ENCODE data around the gene KCTD16. TPM values are rescaled to one million over a fixed set of nuclear protein-coding genes. Genes with fewer than 3 reads are reported as not detected.

Gene KCTD16
- total RNA-seq, 1 experiment from 2014 or later = 0.29 TPM

GRCh38 chr5:144385597-144385996 lies 214.9 kb downstream of the KCTD16 start:
- POLR2A ChIA-PET = no interaction called here

DNA sequence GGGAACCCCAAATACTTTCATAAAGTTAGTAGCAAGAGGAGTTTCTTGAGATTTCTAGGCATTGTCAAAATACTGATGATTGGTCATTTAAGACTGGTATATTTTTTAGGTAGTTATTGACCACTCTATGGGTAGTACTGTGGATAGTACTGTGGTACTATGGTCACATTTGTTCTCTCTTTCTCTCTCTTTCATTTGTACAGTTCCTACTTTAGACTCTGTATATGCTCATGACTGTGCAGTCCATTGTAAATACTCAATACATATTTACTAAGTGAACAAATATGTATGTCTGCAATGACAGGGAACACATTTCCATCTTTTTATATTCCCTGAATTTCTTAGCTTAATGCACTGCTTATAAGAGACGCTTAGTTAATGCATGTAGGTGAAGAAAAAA lies 215.6 kb downstream of the KCTD16 start:
- Histone ChIP-seq H3K36me3 (ENCODE audit: control insufficient read depth, insufficient read depth, low read length) (no peaks in the 10 kb centered on the region), H3K4me3 (ENCODE audit: low read depth, low read length) (no peak overlapping the region), H3K9me3 (no peaks in the 10 kb centered on the region), H3K4me1 (no peaks in the 10 kb centered on the region), H3K27me3 (replicated peaks; ENCODE audit: control insufficient read depth, insufficient read depth, low read length) (no peaks in the 10 kb centered on the region)
- H3K27ac Mint-ChIP-seq (ENCODE audit: unreplicated experiment) = no peak overlapping the region
- POLR2A ChIA-PET = no interaction called here
- no peaks in the 10 kb centered on the region for H3K36me3 Mint-ChIP-seq (ENCODE audit: insufficient read depth, unreplicated experiment)
- no peaks in the 10 kb centered on the region for H3K27me3 Mint-ChIP-seq (ENCODE audit: insufficient read depth, unreplicated experiment)
- CTCF ChIA-PET = interaction anchor here (0.8 kb wide), 1 partner anchor 183 kb away, joined by 3 read pairs; no protein-coding TSS in a partner anchor
- H3K4me3 Mint-ChIP-seq (ENCODE audit: unreplicated experiment) = no peak overlapping the region
- no peak for DNase-seq
- no peak for TF ChIP-seq CTCF (IDR thresholded peaks at IDR 0.05; ENCODE audit: insufficient read depth in 1 of 2, low read depth in 1 of 2, low read length in 1 of 2, severe bottlenecking in 1 of 2, unreplicated experiment in 1 of 2)
- intact Hi-C loops (cut with micrococcal nuclease; ENCODE audit: unreplicated experiment) = no loop called here
- H3K4me1 Mint-ChIP-seq (ENCODE audit: low read depth, unreplicated experiment) = no peaks in the 10 kb centered on the region
- BruUV-seq (replicated peaks) = no TSS peak
- H3K9me3 Mint-ChIP-seq (ENCODE audit: unreplicated experiment) = peaks cover 11% of the 10 kb centered on the region

More at GRCh38 chr5:144385597-144385996, 214.9 kb downstream of the KCTD16 start:
- no peaks in the 10 kb centered on the region for H3K36me3 ChIP-seq (ENCODE audit: control insufficient read depth, insufficient read depth, low read length)
- H3K9me3 Mint-ChIP-seq (ENCODE audit: unreplicated experiment) = peaks cover 18% of the 10 kb centered on the region
- BruUV-seq (replicated peaks) = no TSS peak
- H3K27ac Mint-ChIP-seq (ENCODE audit: unreplicated experiment) = no peak overlapping the region
- intact Hi-C loops (cut with micrococcal nuclease; ENCODE audit: unreplicated experiment) = no loop called here
- no peaks in the 10 kb centered on the region for H3K4me1 ChIP-seq
- H3K27me3 ChIP-seq (replicated peaks; ENCODE audit: control insufficient read depth, insufficient read depth, low read length) = no peaks in the 10 kb centered on the region
- H3K36me3 Mint-ChIP-seq (ENCODE audit: insufficient read depth, unreplicated experiment) = no peaks in the 10 kb centered on the region
- TF ChIP-seq CTCF (IDR thresholded peaks at IDR 0.05; ENCODE audit: insufficient read depth in 1 of 2, low read depth in 1 of 2, low read length in 1 of 2, severe bottlenecking in 1 of 2, unreplicated experiment in 1 of 2) = no peak
- no peaks in the 10 kb centered on the region for H3K9me3 ChIP-seq
- DNase-seq = no peak
- no peak overlapping the region for H3K4me3 Mint-ChIP-seq (ENCODE audit: unreplicated experiment)
- H3K4me1 Mint-ChIP-seq (ENCODE audit: low read depth, unreplicated experiment) = no peaks in the 10 kb centered on the region
- CTCF ChIA-PET = interaction anchor here (0.8 kb wide), 1 partner anchor 182 kb away, joined by 3 read pairs; no protein-coding TSS in a partner anchor
- H3K4me3 ChIP-seq (ENCODE audit: low read depth, low read length) = no peak overlapping the region
- H3K27me3 Mint-ChIP-seq (ENCODE audit: insufficient read depth, unreplicated experiment) = no peaks in the 10 kb centered on the region

DNA sequence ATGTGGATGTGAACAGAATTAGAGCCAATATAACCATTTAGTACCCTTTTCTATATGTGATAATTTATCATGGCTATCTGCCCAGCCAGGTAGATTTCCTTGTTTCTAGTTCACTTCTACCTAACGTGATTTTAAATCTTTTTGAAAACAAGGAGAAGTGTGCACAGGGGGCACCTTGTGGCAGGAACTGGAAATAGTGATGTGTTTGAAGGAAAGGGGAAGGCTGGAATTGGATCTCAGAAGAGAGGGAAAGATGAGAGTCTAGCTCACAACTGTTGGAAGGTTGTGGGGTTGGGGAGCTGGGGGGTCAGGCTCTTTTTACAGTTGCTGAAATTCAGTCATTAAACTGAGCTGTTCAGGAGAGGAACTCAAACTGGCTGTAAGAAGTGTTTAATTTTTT lies 219.5 kb downstream of the KCTD16 start:
- intact Hi-C loops (cut with micrococcal nuclease; ENCODE audit: unreplicated experiment) = loop anchor here (1.0 kb wide), 2 partner anchors 142 to 187 kb away; no protein-coding TSS in a partner anchor
- CTCF ChIA-PET = interaction anchor here (0.7 to 1.3 kb wide), 2 partner anchors 66 to 186 kb away, joined by 3 to 11 read pairs; no protein-coding TSS in a partner anchor

More for the DNA sequence above, 219.5 kb downstream of the KCTD16 start:
- peak; percentile 57 to 61 for TF ChIP-seq CTCF (IDR thresholded peaks at IDR 0.05; ENCODE audit: insufficient read depth in 1 of 2, low read depth in 1 of 2, low read length in 1 of 2, severe bottlenecking in 1 of 2, unreplicated experiment in 1 of 2)
- no peaks in the 10 kb centered on the region for H3K4me1 Mint-ChIP-seq (ENCODE audit: low read depth, unreplicated experiment)
- POLR2A ChIA-PET = no interaction called here
- peak; percentile 37 to 39 for DNase-seq
- no TSS peak for BruUV-seq (replicated peaks)
- no peaks in the 10 kb centered on the region for H3K9me3 Mint-ChIP-seq (ENCODE audit: unreplicated experiment)
- no peak overlapping the region for H3K4me3 Mint-ChIP-seq (ENCODE audit: unreplicated experiment)
- Histone ChIP-seq H3K4me1 (no peaks in the 10 kb centered on the region), H3K9me3 (no peaks in the 10 kb centered on the region), H3K27me3 (replicated peaks; ENCODE audit: control insufficient read depth, insufficient read depth, low read length) (no peaks in the 10 kb centered on the region), H3K4me3 (ENCODE audit: low read depth, low read length) (no peak overlapping the region), H3K36me3 (ENCODE audit: control insufficient read depth, insufficient read depth, low read length) (no peaks in the 10 kb centered on the region)
- H3K27ac Mint-ChIP-seq (ENCODE audit: unreplicated experiment) = no peak overlapping the region
- no peaks in the 10 kb centered on the region for H3K27me3 Mint-ChIP-seq (ENCODE audit: insufficient read depth, unreplicated experiment)
- no peaks in the 10 kb centered on the region for H3K36me3 Mint-ChIP-seq (ENCODE audit: insufficient read depth, unreplicated experiment)
